ENCODE data around the gene INPP4A.

The INPP4A gene

DNA sequence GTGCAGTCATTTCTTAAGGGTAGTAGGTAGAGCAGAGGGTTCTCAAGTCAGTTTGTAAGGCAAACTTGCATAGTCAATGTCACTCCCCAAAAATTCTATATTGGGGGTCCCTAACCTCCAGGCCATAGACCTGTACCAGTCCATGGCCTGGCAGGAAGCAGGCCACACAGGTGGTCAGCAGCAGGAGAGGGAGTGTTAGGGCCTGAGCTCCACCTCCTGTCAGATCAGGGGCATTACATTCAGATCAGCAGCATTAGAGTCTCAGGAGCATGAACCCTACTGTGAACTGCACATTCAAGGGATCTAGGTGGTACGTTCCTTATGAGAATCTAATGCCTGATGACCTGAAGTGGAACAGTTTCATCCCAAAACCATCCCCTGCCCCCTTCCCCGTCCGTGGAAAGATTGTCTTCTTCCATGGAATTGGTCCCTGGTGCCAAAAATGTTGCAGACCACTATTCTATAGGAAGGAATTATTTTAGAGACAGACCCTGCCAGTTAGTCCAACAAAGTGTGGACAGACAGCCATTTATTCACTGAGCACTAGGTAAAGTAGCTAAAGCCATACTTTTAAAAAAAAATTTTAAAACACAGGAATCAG lies 157.0 kb downstream of the INPP4A start:
- DNase-seq, result peak; percentile 1

DNA sequence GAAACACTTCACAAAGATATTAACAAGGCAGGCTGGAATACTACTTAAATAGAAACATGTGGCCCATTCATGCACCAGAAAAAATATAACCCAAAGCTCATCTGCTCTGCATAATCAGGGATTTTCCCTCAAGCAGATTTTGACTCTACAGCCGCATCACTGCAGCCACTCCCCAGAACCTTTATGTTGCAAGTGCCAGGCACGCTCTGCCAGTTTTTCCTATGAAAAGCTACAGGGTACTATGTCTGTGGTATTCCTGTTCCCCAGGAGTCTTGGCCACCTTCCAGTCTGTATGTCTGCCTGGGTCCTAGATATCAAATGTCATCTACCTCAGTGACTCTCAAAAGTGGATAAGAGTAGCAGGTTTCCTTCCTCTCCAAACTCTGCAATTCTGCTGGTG lies 159.9 kb downstream of the INPP4A start:
- DNase-seq, result no peak

DNA sequence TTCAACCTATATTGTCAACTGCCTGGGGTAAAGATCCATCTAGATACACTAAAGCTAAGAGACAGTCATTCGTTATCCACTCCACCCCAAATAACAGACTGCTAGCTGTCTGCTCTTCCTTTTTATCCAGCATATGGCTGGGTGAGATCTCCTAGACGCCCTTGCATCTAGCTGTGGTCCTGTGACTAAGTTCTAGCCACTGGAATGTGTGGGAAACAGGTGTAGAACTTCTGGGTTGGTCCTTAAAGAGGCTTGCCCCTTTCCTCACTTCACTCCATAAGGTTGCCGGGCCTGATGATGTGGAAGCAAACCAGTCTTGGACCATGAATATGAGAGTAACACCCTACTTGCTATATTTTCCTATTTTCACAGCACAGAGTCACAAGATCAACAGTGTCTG lies 160.4 kb downstream of the INPP4A start:
- no peak for DNase-seq

DNA sequence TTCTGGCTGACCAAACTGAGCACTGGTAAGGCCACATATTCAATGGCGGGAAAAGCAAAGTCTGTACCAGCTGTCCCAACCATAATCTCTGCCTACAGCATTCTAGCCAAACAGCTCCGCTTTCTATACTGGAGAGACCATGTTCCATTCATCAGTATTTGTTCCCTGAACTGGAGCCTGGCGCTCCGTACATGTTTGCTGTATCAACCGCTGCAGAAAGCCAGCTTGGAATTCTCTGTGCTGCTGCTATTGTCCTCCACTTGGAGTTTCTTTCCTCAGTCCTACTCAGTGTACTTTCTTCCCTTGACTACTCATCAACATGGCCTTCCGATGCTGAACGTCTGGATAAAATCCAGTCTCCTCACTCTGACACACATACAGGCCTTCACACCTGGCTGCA lies 161.8 kb downstream of the INPP4A start:
- no peak for DNase-seq

DNA sequence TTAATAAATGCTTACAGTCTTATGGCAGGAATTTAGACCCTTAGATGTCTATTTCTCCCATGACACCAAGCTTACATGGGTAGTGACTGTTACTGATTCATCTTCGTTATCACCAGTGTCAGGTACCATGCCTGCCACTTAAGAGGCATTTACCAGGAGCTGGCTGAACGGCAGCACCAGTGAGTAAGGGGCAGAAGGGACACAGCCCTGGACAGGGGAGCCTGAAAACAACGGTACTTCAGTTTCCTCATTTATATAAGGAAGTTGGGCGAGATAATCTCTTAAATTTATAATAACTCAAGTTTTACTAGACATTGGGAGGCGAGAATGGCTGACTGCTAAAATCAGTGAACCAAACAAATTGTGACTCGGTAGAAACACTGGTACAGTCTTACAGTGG lies 162.4 kb downstream of the INPP4A start:
- DNase-seq, result no peak

DNA sequence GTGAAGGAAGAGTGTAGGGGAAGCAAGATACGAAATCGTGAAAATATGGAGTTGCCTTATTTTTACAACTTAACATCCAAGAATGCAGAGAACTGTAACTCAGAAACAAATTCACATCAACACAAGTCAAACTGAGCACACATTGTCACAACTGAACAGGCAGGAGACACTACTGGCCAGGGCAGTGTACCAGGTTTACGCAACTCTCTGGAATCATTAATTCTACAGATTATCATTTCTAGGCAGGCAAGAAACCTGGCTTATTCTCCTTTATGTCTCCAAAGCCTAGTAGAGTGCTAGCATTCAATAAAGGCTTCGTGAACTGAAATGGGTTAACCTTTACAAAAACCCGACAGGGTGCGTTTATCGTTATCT lies 163.1 kb downstream of the INPP4A start:
- DNase-seq, result no peak

DNA sequence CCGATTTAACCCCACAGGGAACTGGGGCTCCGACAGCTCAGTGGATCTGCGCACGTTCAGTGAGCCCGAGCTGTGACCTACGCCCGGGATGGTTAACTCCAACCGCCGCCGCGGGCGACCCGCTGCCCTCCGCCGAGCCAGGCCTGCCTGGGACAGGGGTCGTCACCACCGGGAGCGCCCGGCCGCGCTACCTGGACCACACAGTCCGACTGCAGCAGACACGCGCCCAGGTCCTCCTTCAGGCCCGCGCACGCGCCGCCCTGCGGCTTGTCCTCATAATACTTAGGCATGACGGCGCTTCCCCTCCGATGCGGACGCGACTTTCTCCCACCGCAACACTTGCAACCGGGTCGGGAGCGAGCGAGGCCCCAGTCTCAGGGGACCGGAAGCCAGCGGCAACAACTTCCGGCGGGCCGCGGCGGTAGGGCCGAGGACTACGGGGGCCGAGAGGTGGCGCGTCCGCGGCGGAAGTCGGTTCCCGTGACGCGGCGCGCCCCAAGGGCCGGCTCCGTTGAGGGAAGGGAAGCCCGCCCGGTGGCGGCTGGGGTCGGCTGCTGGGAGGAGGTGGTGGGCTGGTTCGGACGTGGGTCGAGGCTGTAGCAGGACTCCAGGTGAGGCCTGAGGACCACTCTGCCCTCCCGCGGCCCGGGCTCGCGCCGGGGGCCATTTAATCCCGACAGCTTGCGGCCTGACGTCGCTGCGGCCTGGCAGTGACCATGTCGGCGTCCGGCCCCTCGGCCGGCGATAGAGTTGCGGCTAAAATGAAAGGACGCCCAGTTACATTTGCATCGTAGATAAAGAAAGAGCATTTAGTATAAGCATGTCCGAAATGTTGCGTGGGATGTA lies 163.7 kb downstream of the INPP4A start, which contains the start of the genes COA5 and UNC50:
Gene COA5 (minus strand): TSS at position 397 of the 846 bp plus-strand sequence. CDS start 107 bp downstream, at position 290.
Gene UNC50 (plus strand): TSS at position 474 of the 846 bp plus-strand sequence. CDS start 1,171 bp downstream, outside the sequence.
- peak; percentile 59 for DNase-seq

DNA sequence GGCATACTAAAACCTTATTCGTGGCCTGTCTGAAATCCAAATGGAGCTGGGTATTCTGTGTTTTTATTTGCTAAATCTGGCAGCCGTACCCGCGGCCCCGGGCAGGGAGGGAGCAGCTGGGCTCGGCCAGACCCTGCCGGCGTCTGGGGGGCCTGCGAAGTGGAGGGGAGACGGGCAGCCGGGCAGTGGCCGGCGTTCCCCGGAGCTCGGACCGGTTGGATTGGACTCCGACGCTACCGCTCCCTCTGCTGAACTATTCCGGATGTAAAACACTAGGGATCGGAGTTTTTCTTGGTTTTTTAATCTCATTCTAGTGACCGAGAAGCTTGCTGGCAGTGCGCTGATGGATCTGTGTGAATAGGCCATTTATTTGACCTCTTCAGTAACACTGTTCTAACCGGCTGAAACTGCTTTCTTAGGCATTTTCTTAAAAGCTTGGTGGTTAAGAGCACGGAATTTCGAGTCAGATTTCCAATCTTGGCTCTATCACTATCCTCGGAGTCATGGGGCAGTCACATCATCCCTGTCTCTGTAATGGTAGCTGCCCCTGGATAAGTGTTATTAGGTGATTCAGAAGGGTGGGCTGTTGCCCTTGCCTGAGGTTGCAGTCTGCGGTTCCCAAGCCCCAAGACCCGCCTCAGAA lies 164.4 kb downstream of the INPP4A start:
- no peak for DNase-seq

DNA sequence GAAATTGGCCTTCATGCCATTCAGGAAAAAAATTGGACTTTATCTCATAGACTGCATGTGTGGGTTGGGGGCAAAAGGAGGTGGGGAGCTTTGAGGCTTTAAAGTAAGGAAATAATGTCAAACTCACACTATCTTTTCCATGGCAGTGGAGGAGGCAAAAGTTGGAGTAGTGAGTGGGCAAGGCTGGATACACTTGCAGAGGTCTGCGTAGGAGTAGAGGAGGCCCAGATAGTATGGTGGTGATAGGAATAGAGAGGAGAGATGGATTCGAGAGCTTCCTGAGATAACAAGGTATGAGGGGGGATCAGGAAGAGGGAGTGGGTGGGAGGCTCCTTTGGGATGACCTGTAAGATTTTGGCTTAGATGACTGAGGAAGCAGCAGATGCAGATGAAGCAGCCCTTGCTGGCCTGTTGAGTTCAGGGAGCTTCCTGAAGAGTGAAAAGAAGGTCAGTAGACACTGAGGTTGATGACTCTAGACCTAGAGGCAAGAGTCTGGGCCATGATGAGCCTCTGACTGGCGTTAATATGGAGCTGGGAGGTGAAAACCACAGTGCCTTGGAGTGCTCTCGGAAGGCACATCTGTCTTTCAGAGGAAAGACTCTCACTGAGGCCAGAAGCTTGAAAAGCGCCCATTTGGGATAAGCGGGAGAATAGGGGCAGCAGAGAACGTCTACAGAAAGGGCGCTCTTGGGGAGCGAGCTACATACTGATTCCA lies 169.5 kb downstream of the INPP4A start:
- DNase-seq, result no peak

DNA sequence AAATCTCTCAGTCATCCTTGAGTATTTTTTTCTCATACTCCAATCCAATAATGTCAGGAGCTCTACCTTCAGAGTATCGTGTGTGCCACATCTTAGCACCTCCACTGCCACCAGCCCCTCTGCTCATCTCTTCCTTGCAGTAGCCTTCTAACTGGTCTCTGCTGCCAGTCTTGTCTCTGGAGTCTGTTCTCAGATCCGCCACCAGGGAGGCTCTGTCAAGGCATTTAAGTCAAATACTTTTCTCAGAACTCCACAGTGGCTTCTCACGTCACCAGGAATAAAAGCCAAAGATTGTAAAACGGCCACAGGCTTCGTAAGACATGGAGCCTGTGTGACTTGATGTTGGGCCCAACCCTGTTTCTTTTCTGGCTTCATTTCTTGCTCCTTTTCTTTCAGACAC lies 170.8 kb downstream of the INPP4A start:
- DNase-seq, result no peak

DNA sequence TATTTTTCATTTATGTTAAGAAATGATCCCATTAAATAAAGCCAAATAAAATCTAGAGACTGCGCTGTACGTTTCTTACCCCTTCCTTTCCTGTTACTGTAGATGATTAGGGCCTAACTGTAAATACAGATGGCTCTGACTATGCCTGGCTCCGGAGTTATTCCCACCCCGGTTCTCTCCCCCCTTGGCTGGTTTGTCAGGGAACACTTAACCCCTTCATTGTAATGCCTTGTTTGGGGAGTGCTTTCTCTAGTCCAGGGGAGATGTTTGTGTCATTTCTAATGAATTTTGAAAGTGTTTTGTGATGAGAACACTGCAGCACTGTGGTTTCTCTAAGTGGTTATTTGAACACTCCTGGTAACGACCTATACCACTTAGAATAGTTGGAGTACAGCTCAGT lies 172.5 kb downstream of the INPP4A start:
- DNase-seq, result no peak

DNA sequence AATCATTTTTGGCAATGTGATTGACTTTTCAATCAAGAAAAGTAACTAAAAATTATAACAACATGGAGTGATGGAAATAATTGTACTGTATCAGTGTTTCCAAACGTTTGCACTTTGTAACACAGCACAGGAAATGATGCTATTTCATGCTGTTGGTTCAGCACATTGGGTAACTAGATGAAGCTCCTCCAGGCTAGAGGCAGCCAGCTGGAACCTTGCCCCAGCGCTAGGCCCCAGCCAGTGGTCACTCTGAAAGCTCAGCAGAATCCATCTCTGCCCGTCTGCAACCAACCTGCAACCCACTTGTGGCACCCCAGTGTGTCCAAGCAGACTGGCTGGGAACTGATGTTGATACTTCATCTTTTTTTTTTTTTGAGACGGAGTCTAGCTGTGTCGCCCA lies 179.0 kb downstream of the INPP4A start:
- DNase-seq, result no peak

DNA sequence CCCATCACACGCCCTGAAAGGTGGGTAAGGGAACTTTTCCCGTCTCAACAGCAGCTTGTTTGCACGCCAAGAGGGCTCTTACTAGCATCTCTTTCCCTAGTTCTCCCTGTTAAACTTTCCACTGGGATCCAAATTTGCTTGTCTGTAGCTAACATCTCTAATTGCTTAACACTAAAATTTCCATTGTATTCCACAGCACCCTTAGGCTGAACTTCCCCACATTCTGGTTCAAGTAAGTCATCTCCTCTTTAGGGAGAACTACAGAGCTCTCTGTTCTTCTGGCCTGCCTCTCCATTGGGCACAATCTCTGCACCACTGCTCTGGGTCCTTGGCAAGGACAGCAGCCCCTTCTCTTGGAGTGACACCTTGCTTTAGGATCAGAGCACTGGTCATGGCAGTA lies 187.7 kb downstream of the INPP4A start:
- DNase-seq, result no peak

DNA sequence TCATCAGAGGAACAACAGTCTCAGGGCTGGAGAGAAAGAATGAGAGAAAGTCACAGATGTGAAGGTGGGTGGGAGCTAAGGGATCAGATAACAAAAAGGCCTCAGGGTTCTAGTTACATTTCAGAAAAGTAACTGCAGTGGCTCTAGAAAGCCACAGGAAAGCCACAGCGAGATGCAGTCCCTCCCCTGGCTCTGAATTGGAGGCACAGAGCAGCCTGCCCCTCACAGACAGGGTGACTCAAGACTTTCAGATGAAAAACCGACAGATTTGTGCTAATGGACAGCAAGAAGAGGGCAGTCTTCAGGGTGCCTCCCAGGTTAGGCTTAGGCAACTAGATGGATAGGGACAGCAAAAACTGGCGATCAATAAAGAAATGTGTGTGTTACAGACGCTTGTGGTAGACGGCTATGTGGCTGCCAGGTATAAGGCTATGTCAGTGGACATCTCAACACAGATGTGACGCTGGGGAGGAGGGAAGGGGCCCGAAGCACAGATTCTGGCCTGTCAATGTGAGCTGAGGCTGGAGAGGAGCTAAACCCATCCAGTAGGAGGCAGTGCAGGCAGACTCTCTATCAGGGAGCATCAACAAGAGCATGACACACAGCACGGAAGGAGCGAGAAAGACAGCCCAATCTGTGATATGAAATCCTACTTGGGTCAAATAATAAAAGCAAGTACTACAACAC lies 189.9 kb downstream of the INPP4A start:
- no peak for DNase-seq

DNA sequence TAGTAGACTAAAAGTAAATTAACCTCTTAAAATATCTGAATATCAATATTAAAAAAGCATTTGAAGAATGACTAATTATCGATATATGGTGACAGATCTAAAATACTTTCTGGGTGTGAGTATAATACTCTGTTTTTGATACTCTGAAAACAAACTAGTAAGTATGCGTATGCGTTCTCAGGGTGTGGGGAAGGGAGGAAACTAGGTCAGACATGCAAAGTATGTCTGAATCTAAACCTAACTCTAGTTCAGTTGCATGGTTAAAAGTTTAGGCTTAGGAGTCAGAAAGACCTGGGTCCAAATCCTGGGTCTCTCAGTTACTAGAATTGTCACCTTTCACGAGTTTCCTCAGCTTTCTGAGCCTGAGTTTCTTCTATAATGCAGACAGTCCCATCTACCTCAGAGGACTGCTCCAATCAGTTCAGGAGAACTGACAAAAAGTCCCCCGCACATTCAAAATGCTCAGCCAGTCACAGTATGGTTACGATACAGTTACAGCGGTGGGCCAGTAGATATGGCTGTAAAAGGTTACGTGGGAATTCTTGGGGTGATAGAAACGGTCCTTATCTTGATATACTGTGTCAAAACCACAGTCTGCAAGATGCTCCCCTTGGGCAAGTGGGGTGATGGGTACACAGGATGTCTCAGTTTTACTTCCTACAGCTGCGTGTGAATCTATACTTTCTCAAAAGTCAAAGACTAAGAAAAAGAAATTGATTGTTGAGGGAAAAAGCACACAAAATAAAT lies 192.9 kb downstream of the INPP4A start:
- DNase-seq, result no peak

DNA sequence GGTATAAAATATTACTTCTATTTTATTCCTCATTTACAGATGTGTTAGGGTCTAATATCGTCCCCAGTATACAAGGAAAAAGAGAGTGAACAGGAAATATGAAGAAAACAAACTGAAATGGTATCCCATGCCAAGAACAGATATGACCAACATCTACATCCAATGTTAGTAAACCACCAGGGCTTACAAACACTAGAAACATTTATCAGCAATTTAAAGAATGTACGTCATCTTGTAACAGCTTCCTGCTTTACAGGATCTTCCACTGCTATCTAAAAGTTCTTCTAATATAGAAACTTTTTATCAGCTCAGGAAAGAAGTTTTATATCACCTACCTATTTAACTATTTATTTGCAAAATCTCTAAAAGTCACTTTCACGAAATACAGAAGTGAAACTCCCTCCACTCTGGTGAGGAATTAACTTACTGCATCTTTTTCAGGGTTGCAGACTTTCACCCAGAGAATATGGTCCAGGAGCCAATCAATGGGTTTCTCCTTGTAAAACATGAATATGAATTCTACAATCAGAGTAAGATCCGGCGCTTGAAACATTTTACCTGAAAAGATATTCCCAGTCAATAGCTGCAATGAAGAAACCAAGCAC lies 198.9 kb downstream of the INPP4A start:
- no peak for DNase-seq
